Dedifferentiated amniotic fluid mesenchymal stem cell (primary cell): ENCODE data around the gene GIMAP2.

Experiments used
- DNase-seq: peaks from one replicate; pipeline ENCODE4 v3.0.0-alpha.2; 2016; ENCODE audit errors: extremely low spot score

Gene GIMAP2

DNA sequence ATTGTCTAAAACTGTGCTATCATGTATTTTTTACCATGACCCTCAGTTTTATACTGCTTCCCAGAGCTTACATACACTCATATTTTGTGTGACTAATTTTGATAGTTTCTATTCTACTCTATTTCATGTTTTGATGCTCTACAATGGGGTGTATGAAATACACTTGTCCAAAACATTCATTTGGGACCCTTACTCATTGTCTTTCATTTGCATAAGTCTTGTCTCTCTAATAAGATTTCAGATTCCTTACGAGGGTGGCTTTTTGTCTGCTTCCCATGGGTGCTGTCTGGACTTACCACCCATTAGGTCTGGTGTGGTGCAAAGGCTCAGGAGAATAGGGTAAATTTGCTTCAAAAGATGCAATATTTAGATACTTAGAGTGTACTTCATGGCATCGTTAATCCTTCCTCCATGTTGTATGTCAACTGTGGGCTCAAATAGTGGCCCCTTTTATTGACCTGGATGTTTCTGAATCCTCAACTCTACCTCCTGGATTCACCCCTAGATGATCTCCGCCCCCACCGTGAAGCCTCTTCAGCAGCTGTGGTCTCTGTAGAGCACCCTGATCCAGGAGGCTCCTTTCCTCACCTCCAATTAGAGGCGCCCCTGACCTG, 48.1 kb downstream of the GIMAP2 start:
- DNase-seq, result no peak

DNA sequence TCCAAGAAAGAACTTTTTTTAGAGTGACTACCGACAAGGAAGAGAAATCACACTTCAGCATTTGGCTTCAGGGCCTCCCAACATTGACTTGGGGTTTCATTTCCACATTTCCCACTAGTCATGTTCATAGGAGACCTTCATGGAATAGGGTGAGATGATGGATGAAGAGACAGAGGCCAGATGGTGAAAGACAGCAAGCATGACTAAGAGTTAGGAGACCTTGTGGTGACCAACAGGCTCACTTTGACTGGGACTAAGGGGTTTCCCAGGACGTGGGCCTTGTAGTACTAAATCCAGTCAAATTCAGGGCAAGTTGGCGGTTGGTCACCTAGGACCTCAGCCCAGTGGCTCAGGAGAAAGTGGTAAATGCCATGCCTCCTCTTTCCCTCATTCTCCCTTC, 48.7 kb downstream of the GIMAP2 start:
- DNase-seq, result no peak

DNA sequence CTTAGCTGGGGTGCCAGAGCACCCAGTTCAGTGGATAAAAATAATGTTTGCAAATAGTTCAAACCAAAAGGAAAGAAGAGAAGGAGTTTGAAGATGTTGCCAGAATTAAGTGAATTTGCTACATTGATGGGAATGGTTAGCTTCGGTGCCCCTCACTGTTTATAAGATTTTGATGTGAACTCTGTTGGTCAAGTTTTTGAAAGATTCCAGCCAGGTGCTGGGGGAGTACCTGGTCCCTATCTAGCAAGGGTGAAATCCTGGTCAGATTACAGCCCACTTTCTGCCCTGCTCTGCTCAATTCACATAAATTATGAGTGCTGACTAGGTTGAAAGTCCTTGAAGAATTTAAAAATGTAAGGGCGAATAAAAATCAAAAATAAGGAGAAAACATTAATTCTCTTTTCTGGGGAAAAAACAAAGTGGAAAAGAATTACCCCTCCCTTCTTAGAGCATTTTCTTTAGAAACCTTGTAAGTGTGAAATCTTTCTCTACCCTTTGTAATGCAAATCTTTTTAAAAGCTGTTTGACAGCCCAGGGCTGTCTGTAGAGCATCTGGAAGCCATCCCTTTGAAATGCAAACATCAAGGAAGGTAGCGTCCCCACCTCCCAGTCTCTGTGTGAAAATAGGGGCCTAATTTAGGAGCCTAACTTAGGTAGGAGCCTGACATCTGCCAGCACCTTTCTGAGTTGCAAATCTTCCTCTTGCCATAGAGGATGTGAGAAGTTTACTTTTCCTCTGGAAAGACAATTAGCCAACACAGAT, 50.3 kb downstream of the GIMAP2 start:
- DNase-seq, result no peak

DNA sequence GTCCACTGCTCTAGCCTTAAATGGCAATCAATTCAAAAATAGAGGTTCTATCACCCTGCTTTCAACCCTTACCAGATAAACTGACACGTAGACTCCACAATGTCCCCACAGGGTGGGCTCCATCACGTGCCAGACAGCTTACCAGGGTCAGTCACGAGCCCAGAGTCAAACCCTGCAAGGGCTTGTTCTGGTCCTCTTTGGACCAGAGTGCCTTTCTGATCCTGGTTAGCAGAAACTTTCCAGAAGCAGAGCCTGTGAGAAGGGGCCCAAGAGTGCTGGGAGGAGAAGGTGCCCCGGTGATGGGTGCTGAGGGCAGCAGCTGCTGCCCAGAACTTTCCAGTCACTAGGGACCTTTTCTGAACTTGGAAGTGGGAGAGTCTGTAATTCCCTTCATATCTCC, 51.4 kb downstream of the GIMAP2 start:
- no peak for DNase-seq

DNA sequence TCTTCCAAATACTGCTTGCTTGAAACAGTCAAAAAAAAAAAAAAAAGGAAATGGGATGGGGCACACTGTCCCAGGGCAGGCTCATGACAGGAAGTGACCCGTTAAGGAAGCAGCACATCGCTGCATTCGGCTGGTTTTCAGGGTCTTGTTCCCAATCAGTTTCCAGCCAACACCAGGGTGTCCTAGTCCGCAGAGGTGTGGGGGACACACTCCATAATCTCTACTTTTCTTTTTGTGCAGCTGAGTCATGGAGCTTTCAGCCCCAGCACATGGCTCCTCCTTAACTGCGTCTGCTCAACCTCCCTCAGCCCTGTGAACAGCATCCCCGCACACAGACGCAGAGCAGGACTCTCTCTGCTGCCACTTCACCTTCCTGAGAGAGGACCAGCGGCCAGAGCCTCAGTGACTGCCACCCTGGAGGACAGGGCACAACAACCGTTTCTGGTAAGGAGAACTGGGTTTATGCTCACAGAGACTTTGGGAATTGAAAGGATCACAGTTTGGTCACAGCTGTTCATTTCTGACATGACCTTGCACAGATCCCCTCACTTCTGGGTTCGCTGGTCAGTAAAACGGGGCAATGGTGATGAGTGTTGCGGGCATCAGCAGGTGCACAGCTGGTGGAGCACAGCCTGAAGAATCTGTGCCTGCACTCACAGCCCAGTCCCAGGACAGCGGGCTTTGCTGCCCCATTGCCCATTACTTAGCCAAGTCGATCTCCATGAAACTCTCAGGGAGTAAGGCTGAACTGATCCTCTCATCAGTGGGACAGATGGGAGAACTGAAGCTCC, 52.0 kb downstream of the GIMAP2 start, which contains the start of gene GIMAP5:
TSS of gene GIMAP5 (plus strand) at position 154 of the 791 bp plus-strand sequence. CDS start 3,467 bp downstream, outside the sequence.
- no peak for DNase-seq

DNA sequence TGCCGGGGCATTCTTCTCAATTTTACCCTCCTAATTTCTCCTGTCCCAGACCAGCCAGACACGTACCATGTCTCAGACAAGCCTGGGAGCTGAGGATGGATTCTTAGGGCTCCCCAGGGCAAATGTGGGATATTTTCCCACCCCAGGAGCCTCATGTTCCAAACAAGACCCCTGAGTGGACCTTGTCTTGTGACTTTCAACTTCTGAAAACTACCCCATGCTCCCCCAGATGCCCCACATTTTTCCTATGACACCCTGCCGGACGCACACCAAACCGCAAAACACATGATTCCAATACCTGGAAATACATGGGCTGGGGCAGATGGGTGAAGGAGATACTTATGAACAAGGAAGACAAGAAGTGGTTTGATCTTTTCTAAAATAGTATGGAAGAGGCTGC, 52.6 kb downstream of the GIMAP2 start:
- DNase-seq, result no peak

DNA sequence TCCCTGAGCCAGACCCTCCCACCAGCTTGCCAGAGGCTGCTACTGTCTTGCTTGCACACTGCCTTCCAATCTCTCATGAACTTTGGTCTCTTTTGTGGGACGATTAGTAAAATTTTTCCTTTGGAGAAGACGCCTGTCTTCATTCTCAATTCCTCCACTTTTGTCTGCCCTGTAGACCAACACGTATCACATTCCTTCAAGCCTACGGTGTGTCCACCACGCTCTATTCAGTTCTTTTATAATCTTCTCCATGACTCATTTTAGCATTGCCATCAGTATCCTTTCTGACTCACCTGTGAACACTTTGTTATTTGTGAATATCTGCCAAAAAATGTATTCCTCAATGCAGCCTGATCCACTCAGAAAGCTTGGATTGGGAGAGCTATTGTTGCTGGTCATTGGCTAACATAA, 53.1 kb downstream of the GIMAP2 start:
- DNase-seq, result no peak

DNA sequence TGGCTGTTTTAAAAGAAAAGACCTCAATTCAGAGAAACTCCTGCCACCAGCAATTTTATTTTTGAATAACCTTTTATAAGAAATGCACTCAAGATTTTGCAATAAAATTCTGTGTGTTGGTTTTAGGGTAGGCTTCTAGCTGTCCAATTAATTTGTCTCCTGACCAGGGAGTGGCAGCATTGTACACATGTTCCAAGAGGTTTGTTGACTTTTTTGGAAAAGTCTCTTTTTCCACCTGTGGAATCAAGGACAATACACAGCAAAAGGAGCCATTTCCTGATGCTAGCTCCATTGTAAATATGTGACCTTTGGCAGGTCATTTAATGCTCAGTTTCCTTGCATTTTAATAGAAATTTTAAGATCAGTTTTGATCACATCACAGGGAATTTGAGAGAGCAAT, 53.5 kb downstream of the GIMAP2 start:
- no peak for DNase-seq

DNA sequence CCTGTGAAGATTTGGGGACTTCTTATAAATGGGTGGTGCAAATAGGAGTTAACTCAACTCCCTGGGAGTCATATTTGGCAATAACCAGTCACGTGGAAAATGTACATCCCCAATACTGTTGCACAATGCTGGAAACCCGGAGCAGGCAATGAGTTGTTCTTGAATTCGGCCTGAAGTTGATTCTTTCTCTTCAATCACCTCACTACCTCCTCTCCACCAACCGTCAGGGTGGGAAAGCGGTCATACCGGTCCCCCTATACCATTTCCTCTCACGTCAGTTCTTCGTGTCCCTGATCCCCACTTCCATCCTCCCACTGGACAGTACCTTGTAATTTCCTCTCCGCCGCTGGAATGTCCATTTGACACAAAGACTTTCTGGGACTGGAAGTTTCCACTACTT, 54.5 kb downstream of the GIMAP2 start:
- DNase-seq, result no peak

DNA sequence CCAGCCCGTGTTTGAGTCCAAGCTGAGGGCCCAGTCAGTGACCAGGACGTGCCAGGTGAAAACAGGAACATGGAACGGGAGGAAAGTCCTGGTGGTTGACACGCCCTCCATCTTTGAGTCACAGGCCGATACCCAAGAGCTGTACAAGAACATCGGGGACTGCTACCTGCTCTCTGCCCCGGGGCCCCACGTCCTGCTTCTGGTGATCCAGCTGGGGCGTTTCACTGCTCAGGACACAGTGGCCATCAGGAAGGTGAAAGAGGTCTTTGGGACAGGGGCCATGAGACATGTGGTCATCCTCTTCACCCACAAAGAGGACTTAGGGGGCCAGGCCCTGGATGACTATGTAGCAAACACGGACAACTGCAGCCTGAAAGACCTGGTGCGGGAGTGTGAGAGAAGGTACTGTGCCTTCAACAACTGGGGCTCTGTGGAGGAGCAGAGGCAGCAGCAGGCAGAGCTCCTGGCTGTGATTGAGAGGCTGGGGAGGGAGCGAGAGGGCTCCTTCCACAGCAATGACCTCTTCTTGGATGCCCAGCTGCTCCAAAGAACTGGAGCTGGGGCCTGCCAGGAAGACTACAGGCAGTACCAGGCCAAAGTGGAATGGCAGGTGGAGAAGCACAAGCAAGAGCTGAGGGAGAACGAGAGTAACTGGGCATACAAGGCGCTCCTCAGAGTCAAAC, 56.9 kb downstream of the GIMAP2 start:
- no peak for DNase-seq
